GM21526 (cell line): ENCODE results near the gene KIAA1210.

Source experiments
- ATAC-seq: cut with Tn5 transposase; IDR thresholded peaks from one replicate; pipeline ENCODE4 v1.9.1; 2021; ENCODE audit warnings: moderate library complexity; ENCODE audit not compliant: unreplicated experiment, low FRiP score

Gene KIAA1210

DNA sequence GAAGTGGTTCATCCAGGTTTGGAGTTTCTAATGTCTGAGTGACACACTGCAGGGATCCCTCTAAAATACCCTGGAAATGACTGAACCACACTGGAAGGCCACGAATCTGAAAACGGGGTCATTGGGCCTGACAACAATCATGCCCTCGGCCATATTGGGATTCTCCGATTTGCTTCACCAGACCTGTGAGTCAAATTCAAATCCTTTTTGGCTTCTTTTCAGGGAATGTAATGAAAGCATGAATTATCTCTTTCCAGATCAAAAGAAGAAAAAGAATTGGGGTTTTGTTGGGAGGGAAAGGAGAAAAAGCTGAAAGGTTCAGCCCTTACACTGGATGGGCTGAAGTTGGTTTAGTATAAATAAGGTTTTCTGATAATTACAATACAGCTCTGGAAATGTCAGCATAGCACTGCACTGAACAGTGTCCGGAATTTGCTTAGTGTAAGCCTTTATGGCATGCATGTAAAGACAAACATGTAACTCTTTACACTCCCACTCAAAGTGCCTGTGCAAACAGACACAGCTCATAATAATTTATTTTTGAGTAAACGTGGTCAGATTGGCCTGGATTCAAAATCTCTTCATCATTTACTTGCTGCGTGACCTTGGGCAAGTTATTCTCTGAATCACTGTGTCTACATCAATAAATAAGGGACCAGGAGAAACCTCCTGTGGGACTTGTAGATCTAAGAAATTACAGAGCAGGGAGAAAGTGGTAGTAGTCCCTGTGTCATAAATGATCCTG is 33.4 kb downstream of the KIAA1210 start:
- no peak for ATAC-seq

DNA sequence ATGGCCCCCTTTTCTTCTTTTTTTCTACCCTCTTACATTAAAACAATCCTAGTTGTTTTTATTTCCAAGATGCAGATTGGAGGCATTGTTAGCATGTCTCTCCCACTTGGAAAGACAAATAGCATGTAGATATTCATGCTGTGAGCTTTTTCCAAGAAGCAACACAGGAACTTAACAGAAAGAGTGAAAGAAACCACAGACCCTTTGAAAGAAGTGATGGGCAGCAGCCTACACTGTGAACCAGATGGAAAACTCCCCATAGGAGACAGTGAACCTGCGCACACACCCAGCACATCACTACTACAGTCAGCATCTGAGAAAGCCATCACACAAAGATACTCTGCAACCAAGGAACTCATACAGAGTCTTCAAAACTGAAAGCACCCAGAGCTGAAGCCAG is 37.0 kb downstream of the KIAA1210 start:
- ATAC-seq, result no peak

DNA sequence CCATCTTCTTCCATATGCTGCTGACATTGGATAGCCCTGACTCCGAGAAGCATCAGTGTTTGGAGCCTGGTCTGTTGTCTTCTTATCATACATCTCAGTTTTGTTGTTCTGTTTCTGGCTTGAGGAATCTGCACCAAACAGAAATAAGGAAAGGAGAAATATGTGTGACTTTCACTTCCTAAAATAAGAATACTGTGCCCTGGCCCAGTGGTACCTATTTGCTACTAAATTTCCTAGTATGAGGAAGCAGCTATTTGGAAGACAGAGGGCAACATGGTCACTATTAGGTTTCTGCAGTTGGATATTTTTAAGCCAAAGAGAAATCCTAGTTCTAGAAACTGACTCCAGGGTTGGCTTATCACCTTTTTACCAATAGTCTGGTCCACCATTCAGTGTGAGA is 38.0 kb downstream of the KIAA1210 start:
- no peak for ATAC-seq

DNA sequence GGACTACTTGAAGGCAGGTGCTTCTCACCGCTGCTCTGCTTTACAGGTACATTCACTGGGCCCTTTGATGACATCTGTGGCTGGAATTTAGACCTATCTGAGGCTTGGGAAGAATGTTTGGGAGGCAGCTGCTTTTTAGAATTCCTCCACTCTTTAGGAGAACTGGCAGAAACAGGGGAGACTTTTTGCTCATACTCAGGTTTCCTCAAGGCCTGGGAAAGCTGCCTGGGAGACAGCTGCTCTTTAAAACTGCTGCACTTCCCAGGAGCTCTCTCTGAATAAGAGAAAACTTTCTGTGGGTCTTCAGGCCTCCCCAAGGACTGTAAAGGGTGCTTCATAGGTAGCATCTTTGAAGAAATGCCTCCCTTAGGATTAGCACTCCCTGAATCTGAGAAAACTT is 40.5 kb downstream of the KIAA1210 start:
- ATAC-seq, result no peak

DNA sequence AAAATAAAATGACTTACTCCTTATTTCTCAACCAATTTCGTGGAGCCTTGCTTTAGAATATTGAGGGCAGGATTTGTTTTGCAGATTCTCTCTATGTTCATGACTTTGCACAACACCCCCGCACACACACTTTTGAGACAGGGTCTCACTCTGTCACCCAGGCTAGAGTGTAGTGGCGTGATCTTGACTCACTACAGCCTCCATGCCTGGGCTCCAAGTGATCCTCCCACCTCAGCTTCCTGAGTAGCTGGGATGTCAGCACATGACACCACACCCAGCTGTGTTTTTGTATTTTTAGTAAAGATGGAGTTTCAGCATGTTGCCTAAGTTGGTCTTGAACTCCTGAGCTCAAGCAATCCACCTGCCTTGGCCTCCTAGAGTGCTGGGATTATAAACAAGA is 42.8 kb downstream of the KIAA1210 start:
- ATAC-seq, result no peak

DNA sequence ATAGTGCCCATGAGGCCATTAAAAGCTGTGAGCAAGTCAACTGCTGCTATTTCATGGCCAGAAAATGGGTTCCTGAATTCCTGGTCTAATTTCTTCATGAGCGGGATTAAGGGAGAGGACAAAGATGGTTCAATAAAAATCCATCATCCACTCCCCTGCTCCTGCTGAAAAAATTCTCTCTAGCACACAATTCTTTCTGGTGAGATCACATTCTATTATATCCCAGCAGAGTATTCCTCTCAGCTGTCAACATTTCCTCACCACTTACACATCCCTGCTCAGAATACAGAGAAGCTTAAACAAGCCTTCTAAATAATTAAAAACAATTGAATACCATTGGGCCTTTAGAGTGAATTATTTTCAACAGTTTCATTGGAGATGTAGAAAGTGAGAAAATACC is 45.3 kb downstream of the KIAA1210 start:
- no peak for ATAC-seq

DNA sequence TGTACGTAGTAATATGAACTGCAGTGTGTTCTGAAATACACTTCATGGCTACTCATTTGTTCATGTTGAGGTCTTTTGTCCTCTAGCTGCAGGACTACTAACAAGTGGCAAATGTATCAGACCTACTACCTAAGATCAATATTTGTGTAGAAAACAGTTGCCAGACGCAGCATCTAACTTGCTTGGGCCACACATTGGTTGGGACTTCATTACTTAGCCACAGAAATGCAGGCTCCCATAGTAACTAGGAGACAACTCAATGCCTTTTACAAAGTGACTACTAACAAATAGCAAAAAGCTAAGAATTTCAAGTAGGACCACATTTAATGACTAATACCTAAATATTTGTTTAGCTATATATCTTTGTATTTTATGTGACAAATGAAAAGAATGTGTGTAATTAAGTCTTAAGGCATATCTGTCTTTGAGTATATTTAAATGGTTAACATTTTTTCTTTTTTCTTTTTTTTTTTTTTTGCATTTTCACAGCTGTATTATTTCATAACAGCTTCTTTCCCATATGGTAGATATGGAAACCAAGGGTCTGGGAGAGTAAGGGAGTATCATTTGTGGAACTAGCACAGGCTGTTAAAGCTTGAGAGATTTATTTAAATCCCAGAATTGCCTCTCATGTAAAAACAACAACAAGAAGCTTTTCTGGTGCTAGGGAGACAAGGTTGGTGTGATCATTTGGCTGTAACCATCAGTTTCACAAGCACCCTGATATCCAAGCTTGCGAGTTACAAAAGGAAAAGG is 52.2 kb downstream of the KIAA1210 start:
- ATAC-seq, result no peak

DNA sequence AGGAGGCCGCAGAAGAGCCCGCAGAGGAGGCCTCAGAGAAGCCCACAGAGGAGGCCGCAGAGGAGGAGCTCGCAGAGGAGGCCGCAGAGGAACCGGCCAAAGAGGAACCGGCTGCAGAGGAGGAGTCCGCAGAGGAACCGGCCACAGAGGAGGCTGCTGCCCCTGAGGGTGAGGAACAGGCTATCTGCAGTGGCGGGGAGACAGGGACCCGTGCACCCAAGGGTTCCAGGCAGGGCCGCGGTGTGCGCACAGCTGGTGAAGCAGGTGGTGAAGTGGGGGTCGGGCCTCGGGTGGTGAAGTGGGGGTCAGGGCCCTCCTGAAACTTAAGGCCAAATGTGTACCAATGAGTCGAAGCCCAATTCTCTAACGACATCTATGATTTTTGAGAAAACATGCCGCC is 53.7 kb downstream of the KIAA1210 start:
- ATAC-seq, result no peak

DNA sequence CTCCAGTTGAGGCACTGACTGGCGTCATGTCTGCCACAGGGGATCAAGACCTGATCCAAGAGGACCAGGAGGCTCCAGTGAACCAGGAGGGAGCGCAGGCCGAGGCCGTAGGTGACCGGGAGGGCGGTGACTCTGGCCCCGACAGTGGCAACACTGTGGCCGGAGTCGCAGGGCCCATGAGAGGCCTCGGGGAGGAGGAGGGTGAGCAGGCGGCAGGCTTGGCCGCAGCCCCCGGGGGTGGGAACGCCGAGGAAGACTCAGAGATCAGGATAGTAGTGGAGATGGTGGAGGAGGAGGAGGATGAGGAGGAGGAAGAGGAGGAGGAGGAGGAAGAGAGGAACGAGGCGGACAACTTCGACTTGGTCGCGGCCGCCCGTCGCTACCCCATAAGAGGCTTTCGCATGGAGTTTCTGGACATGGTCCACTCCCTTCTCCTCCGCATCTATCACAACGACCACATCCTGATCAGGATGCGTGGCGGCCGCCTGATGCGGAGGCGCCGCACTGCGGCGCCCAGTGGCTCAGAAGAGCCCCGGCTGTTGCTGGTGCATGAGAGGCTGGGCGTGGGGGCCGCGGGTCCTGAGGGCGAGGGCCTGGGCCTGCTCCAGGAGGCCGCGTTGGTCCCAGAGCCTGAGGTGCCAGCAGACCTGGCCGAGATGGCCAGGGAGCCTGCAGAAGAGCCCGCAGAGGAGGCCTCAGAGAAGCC is 54.3 kb downstream of the KIAA1210 start:
- no peak for ATAC-seq

DNA sequence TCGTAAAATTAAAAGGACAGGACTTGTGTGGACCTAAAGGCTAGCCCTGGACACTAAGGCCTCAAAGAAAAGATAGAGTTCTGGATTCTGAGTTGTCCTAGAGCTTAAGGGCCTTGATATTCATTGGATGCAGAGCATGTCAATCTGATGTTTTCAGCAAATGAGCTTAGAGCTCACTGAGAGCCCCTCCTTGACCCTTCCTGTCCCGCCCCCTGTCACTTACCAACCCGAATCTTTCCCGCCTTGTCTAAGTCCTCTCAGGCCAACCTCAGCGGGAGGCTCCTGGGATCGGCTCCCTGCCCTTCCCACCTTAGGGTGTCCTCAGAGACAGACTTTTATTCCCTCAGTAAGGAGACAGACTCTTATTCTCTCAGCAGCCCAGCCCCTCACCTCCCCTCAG is 54.9 kb downstream of the KIAA1210 start, which contains the start of gene CT47C1:
Gene CT47C1, plus strand, starts transcription at position 250 of the 400 bp plus-strand sequence. CDS start 233 bp downstream, outside the sequence.
- ATAC-seq, result no peak

DNA sequence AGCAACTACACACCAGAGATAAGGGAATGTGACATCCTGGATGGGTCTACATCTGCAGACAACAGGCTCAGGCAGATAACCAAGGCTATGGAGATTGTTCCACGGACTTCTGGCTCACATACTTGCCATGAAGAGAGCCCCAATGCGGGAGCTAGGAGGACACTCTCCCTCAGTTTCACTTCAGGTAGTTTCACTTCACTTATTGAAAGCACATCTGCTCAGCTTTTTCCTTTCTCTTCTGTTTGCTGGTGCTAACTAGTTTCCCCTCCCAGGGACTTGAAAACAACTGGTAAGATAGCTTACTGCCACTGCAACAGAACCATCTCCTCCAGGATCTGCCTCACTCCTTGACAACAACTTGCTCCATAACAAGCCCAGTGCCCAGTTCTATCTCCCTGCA is 56.2 kb downstream of the KIAA1210 start:
- ATAC-seq, result peak; percentile 91

DNA sequence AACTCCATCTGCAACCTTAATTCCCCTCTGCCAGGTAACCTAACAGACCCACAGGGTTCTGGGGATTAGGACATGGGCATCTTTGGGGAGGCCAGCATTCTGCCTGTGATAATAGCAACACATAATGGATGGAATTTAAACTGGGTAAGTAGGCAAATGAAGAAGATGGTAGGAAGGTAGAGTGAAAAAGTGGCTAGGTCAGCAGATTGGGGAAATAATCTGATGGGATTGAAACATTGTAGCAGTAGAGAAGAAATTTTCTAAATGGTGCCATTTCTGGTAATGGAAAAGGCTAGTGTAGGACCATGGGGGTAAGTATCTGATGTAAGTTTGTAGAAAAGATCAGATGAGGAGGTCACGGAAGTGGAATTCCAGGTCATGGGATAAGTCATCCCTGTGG is 57.9 kb downstream of the KIAA1210 start:
- no peak for ATAC-seq

DNA sequence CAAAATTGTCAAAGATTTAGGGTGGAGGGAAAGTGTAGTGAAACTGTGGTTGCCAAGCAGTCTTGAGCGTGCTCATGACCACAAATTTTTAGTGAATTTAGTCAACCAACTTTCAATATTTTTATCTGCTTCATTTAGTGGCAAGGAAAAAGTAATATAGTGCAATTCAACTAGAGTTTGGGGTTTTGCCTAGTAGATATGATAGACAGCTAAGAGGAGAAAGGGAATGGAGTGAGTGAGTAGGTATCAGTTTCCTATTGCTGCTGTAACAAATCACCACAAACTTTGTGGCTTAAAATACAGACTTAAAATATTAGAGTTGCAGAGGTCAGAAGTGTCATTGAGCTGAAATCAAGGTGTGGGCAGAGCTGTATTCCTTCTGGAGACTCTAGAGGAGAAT is 58.5 kb downstream of the KIAA1210 start:
- ATAC-seq, result no peak

DNA sequence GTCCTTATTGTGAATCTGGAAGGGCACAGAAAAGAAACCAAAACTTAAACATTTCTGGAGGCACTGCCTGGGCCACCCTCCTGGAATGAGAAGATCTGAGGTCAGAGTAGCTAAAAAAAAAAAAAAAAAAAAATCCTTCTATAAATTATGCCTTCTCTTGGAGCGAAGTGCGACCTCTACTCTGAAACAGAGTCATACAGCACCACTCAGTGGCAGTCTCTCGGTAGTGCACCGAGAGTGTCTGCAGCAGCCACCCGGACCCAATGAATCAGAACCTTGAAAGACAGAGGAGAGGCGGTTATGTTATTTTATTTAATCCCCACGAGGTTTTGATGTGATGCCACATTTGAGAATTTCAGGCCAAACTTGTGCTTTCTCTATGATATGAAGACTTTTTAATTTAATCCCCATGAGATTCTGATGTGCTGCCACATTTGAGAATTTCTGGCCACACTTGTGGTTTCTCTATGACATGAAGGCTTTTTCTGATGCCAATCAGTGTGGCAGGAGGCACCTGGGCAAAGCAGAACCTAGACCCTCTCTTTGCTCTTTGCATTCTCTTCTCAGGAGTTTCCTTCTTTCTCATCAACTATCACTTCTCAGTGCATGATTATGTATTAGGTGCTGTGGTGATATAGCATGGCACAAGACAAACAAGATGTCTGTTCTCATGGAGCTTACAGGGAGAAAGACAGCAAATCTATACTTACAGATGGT is 60.4 kb downstream of the KIAA1210 start:
- ATAC-seq, result no peak

DNA sequence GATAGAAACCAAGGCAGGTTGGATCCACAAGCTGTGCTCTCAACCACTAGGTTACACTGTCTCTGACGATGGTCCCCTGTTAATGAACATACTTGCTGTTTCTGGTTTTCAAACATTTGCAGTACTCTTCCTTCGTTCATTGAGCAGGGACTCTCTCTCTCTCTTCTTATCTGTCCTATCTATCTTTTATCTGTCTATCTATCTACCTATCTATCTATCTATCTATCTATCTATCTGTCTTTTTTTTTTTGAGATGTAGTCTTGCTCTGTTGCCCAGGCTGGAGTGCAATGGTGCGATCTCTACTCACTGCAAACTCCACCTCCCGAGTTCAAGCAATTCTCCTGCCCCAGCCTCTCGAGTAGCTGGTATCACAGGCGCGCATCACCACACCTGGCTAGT is 64.2 kb downstream of the KIAA1210 start:
- ATAC-seq, result no peak

DNA sequence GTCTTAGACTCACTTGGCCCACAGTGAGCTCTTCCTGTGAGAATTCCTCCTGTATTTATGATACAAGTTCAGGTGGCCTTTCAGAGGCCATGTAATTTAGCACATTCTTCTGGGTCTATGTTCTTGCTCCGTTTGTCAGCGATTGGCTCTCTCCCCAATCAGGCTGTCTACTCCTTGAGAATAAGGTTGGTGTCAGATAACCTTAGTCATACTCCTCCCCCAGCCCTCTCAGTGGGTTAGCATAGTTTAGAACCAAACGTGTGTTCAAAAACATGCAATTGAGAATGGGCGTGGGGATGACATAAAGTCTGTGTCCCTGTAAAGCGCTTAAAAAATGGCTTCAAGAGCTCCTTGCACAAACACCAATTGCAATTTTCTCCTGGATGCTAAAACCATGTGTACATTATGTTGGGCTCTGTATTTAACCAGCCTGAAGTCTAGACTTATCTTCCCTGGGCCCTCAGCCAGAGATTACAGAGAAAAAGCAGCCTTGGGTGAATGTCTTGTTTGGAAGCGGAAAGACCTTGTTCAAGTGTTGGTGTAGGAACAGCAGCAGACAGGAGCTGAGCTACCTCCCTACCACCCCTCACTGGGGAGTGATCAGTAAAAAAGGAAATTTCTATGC is 64.8 kb downstream of the KIAA1210 start:
- ATAC-seq, result no peak

DNA sequence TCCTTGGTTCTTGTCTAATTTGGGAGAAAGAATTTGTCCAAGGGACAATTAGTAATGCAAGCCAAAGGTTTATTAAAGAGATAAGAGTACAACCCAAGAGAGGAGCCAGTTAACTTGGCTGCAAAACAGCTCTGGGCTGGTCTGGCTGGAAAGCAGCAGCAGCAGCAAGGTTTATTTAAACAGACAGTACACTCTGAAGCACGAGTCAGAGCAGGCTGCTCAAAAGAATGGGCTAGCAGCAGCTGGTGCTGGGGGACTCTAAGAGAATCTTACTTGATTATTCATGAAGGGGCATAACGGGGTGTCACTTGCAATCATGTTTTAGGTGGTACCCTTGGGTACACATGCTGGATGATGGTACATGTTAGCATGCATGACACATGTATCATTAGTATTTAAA is 71.9 kb downstream of the KIAA1210 start:
- ATAC-seq, result no peak

DNA sequence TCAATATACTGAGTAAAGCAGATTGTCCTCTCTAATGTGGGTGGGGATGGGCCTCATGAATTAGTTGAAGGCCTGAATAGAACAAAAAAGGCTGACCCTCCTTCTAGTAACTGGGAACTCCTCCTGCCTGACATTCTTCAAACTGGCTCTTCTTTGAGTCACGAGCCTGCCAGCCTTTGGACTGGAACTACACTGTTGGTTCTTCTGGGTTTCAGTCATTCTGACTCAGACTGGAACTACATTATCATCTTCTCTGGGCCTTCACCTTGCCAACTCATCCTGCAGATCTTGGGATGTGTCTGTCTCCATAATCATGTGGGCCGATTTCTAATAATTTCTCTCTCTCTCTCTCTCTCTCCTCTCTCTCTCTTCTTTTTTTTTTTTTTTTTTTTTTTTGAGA is 81.7 kb downstream of the KIAA1210 start:
- ATAC-seq, result no peak

DNA sequence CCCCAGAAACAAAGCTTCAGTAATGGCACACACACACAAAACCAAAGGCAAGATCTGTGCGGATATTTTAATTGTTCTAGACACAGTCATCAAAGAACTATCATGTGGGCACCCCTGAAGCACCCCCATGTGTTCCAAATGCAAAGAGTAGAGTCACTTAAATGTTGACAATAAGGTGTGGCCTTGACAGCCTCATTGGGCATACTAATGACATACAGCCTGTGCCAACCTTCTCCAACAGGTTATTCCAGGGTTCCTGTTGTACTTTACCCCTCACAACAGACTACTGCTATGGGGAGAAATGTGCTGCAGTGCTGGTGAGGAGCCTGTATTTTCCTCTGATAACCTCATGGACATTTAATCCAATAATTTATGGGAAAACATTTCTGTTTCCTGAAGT is 84.6 kb downstream of the KIAA1210 start:
- ATAC-seq, result no peak

DNA sequence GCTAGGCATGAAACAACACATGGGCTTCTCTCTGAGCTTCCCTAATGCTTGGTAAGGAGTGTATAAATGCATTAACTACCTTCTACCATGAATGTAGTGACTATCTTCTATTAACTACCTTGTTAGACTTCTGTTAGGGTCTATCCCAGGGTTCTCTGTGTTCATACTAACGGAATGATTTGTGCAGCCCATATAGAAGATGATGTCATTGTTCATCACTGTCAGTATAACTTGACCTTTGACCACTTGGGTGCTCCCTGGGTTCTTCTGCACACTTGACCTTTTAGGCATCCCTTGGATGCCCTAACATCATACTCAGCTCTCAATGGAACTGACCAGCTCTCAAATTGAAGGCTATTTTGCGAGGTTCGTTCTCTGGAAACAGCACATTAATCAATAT is 85.6 kb downstream of the KIAA1210 start:
- ATAC-seq, result no peak
